NCI-H2029 (cell line): ENCODE data around the gene PPP1R3F.
A peak's percentile ranks its signal among the peaks of the same experiment; 100 is the strongest.

Experiments used
- DNase-seq: peaks from one replicate; lab custom pipeline; 2025; lab: John Stamatoyannopoulos, UW

PPP1R3F gene

GRCh38 chrX:49249616-49250015, 20.0 kb upstream of the PPP1R3F start:
- no peak for DNase-seq

- DNase-seq: no peak
Measured at GRCh38 chrX:49250066-49250465, 19.5 kb upstream of the PPP1R3F start.

- no peak for DNase-seq
Measured at GRCh38 chrX:49250578-49250977, 19.0 kb upstream of the PPP1R3F start.

GRCh38 chrX:49251325-49251724, 18.3 kb upstream of the PPP1R3F start:
- no peak for DNase-seq

- no peak for DNase-seq
Measured at GRCh38 chrX:49254639-49255038, 15.0 kb upstream of the PPP1R3F start.

- DNase-seq: no peak
Measured at GRCh38 chrX:49256268-49256995, 13.2 kb upstream of the PPP1R3F start.

GRCh38 chrX:49257074-49257790, 12.4 kb upstream of the PPP1R3F start:
- no peak for DNase-seq

GRCh38 chrX:49257846-49258748, 11.5 kb upstream of the PPP1R3F start:
- DNase-seq: no peak

- no peak for DNase-seq
Measured at GRCh38 chrX:49258749-49259124, 10.9 kb upstream of the PPP1R3F start.

- DNase-seq: no peak
Measured at GRCh38 chrX:49260221-49260985, 9.2 kb upstream of the PPP1R3F start.

GRCh38 chrX:49262603-49263002, 7.0 kb upstream of the PPP1R3F start:
- no peak for DNase-seq

GRCh38 chrX:49263631-49264030, 6.0 kb upstream of the PPP1R3F start:
- no peak for DNase-seq

GRCh38 chrX:49264460-49264859, 5.1 kb upstream of the PPP1R3F start, which contains the start of gene FOXP3:
TSS of gene FOXP3 (minus strand) at chrX:49264710. CDS start at chrX:49258505, 6,205 bp downstream.
- DNase-seq: no peak

GRCh38 chrX:49266523-49267445, 2.8 kb upstream of the PPP1R3F start:
- DNase-seq: no peak

- DNase-seq: no peak
Measured at GRCh38 chrX:49268702-49269009, 937 bp upstream of the PPP1R3F start.

GRCh38 chrX:49269010-49269766, 405 bp upstream of the PPP1R3F start:
- DNase-seq: peak; percentile 93

GRCh38 chrX:49270249-49270921, 792 bp downstream of the PPP1R3F start:
- no peak for DNase-seq

GRCh38 chrX:49271341-49271740, 1.7 kb downstream of the PPP1R3F start:
- DNase-seq: no peak

- DNase-seq: no peak
Measured at GRCh38 chrX:49272421-49272820, 2.8 kb downstream of the PPP1R3F start.
